T-helper 2 cell treated with Interferon-gamma antibody and Interleukin-4, amounts not matched to agents 100 ng/mL and 5 ng/mL, for 36 hours (primary cell): ENCODE results near the gene CPEB4. TPM values are rescaled to one million over a fixed set of nuclear protein-coding genes. Genes with fewer than 3 reads are reported as not detected.

Experiments used
- intact Hi-C: fragments of 100-400 bp; cut with micrococcal nuclease; formaldehyde crosslinking; loops from one replicate; pipeline ENCODE4 v1.15.1; 2023
- total RNA-seq: library from RNA; stranded (reverse); gene quantifications from 2 replicates; pipeline ENCODE4 v1.2.3, GENCODE V29; 2022

Gene CPEB4
- total RNA-seq, 1 donor from 2014 or later: 14.7 TPM

DNA sequence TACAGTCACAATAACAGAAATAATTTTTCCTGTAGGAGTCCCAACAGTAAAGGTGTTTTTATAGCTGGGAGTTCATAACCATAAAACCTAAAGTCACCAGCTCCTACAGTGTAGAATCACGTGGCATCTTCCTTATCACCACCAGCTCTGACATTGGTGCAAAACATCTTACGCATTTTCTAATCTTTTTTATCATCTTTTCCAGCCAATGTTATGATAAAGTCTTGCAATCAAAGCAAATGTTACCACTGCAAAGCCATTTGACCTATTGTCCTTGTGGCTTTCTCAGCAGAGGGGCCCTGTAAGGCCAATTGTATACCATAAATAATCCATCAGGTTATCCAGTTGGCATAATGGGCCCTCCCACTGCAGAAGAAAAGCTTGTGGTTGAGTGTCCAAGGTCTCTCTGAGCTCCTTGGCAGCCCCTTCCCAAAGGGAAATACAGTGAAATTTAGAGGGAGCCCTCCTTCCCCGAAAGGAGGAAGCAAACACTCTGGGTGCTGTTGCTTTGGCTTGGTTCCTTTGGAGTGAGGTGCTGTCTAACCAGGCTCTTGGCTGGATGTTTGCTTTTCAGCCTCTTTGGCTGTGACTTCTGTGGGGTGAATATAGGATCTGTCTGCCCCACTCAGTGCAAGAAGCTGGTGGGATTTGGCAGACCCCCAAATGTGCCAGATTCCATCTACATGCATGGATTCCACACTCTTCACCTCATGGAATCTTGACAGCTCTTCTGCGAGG, 29.3 kb upstream of the CPEB4 start:
- intact Hi-C loops: no loop called here

DNA sequence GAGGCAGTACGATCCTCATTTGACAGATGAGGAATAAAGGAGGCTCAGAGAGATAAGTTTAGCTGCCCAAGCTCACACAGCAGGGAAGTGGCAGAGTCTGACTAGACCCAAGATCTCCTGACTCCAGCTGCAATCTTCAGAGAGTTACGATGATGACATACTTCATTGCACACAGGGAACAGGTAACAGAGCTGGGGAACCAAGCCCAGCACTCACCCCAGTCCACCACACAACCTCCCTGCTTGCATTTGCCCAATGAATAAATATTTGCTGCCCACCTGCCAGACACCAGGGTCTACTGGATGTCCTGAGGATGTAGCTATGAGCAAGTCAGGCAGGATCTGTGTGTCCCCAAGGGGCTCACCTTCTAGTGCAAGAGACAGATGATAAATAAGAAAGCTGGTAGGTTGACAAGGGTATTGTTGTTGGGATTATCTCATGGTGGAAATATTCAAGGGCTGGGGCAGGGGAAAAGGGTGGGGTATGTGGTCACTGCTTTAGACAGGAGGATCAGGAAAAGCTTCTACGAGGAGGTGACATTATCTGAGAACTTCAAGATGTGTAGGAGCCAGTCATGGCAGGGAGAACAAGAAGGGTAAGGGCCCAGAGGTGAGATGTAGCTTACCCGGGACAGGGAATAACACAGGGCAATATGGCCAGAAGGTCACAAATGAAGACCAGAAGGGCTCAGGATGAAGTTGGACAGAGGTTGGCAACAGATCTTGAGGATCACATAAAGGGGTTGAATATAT, 28.6 kb upstream of the CPEB4 start:
- intact Hi-C loops: no loop called here

DNA sequence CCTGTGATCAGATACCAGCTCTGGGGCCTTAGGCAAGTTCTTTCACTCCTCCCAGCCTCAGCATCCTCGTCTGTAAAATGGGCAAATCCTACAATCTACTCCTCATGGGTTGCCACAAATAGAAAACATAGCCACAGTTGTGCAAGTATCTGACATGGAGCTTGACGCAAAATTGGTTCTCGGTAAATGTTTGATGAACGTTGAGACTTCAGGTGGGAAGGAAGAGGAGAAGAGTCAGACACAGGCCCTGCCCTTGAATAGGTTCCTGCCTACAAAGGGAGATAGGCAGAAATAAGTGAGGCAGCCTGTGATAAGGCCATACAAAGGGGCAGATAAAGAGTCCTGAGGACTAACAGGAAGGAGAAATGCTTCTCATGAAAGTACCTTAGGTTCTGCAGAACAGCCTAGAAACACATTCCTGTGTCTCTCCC, 26.1 kb upstream of the CPEB4 start:
- intact Hi-C loops: no loop called here

DNA sequence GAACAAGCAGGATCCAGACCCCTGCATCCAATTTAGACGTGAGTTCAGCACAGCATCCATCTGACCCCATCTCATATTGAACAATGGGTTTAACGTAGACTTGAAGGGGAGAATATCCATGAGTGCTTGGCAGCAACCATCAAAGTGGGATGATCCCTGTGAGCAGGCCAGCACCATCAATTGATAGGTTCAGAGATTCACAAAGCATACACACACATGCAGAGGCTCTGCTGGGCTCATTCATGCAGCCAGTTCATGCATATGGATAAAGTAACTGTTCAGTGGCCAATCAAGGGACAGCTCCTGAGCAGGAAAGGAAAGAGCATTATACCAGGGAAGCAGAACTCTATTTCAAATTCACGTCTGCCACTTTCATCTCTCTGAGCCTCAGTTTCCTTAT, 24.8 kb upstream of the CPEB4 start:
- intact Hi-C loops: no loop called here

DNA sequence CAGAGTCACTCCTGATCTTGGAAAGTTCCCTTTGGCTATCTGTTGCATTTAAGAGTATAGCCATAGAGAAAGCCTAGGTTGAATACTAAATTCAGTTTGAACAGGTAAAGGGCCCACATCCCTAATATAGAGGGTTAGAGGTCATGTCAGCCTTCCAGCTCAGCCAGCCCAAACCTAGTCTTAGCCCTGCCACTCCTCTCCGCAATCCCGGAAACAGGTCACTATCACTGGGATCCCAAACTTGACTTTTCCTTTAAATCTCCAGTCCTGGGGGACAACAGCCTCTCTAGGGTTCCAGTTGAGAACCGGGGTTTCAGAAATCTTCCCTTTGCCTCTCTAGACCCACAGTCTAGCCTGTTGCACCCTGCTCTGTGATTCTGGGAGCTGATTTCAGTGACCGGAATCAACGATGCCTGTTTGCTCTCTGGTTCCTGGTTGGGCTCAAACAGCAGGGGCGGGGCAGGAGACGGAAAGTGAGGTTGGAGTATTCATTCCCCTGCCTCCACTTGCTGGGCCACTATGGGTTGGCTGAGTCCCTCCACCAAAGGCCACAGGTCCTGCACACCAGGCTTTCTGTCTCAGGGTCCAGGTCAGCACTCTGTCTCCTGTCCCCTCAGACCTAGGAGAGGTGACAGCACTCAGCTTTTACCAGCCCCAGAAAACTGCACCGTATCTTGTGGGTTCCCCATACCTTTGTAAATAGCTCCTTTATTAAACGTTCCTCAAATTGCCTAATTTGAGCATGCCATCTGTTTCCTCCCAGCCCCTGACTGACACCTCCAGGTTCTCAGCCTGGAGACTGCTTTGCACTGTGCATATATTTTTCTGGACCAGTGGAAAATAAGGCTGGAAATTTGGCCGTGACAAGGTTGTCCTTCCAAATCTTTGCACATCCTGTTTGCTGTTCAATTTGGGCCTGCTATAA, 23.8 kb upstream of the CPEB4 start:
- intact Hi-C loops: no loop called here

DNA sequence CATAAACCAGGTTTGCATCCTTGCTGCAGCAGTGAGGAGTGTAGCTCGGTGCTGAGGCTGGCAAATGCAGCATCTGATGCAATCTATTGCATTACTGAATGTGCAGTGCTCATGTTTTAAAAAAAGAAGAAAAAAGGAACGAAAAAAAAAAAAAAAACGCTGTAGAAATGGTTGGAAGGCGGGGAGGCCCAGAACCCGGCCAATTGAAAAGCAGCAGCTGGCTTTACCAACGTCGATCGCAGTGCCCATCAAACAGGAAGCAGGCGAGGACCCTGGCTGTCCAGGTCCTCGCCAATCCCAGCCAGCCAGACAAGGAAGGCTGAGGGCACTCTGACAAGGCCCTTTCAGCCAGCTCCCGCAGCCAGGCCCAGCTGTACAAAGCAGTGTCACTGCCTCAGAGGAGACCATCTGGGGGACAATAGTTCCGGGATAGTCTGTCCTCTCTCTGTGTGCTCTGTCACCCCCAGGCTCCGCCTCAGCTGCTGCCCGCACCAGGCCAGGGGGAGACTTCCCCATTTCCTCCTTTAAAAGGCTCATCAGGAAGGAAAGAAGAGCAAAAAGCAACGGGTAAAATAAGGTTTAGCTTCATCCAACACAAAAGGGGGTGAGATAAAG, 21.8 kb upstream of the CPEB4 start:
- intact Hi-C loops: no loop called here

DNA sequence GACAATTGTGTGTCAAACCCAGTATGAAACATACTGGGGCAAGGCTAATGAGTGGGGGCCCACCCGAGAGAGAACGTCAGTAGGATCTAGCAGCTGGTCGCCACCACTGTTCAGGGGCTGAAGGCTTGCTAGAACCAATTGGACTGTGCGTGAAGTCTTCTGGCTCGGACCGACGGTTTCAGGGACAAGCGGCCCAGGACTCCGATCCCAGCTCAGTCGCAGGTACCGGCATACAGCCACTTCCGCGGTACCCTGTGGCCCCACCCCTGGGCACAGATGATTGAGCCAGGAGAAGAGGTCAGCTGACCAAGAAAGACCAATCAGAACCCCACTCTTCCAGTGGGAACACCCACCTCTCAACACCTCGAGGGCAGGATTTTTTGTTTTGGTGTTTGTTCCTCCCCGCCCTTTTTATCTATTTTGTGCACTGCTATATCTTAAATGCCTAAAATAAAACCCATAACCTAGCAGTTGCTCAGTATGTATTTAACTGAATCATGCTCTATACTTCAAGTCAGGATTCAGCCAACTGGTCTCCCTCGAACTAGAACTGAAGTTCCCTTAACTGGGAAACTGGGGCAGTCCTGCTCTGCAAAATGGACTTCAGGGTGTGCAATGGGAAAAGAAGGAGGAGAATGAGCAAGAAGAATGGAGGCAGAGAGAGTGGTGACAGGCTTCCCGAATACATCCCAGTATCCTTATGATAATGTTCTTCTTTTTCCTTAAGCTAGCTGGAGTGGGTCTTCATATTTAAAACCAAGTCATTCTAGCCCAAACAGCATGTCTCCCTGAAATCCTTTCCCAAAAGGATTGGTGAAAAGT, 21.1 kb upstream of the CPEB4 start:
- intact Hi-C loops: no loop called here

DNA sequence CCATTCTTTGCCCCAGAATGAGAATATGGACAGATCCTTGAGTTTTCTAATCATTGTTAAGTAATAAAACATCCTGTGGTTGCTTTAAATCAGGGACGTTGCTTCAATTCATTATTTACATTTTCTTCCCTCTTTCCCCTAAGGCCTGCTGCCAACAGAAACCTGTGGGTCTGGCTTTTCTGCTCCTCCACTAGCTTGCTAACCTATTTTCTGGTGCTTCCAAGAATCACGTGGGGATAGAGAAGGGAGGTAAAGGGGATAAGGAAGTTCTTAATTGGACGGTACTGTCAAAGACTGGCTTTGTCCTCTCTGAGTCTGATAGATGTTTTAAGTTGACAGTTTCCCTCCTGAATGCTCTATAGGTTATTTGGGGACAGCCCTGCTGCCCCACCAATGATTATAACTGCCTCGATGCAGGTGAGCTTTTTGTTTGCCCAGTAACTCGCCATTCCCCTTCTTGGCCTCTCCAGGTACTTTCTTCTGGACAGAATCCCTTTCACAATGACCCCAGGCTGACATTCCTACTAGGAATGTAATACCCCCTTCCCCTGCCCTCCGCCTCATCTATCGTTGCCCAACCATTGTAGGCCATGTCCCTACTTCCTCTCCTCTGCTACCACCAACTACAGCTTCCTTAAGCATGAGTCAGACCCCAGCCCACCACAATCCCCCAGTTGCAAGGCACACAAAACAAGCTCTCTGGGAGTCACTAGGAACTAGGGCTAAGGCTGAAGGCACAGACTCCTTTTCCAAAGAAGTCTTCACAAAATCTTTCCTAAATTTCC, 19.9 kb upstream of the CPEB4 start:
- intact Hi-C loops: no loop called here

DNA sequence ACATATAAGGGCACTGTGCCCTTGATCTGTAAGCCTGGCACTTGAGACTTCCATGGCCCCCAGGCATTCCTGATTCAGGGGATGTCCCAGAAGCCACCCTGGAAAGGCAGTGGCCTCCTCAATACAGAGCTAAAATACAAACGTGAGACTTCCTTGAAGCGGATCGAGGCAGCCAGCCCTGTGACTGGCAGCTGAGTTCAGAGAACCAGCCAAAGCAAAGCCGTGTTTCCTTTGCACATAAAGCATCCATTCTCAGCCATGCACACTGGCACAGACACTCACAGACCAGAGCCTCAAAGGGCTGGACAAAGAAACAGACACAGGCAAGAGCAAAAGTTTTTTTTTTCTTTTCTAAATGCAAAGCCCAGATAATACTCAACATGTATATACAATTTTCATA, 18.8 kb upstream of the CPEB4 start:
- intact Hi-C loops: no loop called here

DNA sequence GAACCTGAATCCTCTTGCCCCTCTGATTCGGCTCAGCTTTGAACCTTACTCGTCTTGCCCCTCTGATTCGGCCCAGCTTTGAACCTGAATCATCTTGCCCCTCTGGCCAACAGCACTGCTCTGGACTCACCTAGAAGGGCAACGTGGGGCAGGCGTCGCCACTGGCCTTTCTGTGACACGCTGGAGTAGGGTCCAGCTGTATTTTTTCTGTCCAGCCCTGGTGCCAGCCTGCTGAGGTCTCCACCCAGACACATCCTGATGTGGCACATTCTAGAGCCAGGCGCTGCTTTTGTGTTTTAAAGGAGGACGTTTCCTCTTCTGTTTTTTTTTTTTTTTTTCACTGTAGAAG, 15.2 kb upstream of the CPEB4 start:
- intact Hi-C loops: no loop called here

DNA sequence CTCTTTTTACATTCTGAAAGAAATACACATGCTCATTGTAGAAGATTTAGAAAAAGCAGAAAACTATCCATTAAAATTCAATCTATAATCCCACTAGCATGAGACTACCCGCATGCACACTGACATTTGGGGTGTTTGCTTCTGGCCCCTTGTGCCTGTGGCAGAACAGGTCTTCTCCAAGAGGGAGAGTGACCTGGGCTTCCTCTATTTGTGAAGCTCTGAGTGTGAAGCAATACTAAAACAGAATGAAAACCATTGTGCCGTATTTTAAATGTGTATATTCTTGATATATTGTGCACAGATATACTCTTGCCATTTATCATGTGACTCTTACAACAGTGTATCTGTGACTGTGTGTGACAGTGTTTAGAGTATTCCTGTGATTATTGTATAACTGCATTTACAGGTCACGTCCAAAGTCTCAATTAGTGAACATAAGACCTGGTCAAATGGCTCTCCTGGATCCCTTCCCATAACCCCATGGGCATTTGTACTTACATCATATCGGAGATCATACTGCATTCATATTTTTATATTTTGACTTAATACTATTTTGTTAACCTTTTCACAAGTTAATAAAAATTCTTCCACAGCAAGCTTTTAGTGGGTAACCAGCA, 14.7 kb upstream of the CPEB4 start:
- intact Hi-C loops: no loop called here

DNA sequence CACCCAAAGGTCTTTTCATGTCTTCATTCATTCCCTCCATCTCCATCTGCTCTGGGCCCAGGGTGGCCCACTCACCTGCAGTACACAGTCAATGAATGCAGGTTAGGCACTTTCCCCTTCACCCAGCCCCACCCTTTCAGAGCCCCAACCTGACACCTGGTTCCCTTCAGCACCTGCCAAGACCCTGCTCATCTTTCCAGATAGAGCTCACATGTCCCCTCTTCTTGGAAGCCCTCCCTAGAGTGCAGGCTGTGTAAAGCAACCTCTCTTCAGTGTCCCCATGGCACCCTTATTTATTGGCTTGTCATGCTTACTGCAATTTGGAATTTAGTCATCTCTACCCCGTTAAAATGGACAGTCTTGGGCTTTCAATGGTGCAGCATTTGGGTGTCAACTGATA, 13.0 kb upstream of the CPEB4 start:
- intact Hi-C loops: no loop called here

DNA sequence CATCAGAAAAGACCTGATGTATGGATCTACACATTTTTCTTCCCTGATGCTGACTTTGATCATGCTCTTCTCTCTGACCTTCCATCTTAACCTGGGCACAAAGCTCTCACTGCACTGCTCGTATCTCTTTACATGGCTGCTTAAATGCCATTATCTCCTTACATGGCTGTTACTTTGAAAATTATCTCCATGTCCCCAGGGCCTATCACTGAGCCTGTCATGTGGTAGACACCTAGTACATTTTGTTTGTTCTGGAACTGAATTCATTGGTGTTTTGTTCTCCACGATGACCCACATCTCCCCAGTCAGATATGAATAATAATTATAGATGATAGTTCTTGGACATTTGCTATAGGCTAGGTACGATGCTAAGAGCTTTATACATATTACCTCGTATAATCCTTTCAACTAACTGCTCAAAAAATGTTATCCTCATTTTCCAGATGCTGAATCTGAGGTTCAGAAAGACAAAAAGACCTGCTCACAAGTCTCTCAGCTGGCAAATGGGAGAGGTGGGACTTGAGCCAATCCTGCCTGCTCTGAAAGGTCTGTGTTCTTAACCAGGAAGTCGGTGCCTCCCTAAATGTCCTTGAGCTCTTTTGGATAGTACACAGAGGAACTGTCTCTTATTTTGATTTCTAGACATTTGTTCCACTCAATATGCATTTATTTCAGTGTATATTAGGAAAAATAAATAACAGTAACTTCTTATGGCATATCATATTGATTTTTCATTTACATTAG, 9.8 kb upstream of the CPEB4 start:
- intact Hi-C loops: no loop called here

DNA sequence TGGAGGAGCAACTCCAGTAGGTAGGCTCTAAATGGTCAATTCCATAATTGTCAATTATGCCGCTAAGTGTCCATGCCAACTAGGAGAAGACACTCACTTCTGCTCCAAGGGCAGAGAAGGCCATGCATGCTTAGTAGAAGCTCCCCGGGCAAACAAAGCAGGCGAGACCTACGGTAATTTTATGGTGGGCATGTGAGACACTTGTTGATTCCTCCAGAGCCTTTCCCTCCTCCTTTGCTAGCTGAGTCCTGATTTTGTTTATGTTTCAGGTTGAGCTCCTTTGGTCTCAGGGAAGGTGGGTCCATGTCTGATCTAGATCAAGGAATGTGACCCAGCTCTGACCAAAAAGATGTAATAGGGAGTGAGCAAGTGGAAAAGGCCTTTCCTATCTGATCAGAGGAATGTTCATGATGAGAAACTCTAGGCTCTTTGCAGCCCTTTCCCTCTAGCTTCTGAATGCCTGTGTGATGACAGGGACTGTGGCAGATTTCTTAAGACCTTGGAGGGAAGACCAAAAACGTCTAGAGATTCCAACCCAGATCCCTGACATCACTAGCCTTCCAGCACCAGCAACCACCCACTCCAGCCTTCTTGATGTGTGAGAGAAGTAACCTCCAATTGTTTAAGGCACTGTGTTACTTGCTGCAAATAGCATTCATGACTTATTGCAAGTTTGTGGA, 7.7 kb upstream of the CPEB4 start:
- intact Hi-C loops: loop anchor here (10.0 kb wide), 1 partner anchor 736 kb away; the partner anchor contains the start of gene BNIP1

DNA sequence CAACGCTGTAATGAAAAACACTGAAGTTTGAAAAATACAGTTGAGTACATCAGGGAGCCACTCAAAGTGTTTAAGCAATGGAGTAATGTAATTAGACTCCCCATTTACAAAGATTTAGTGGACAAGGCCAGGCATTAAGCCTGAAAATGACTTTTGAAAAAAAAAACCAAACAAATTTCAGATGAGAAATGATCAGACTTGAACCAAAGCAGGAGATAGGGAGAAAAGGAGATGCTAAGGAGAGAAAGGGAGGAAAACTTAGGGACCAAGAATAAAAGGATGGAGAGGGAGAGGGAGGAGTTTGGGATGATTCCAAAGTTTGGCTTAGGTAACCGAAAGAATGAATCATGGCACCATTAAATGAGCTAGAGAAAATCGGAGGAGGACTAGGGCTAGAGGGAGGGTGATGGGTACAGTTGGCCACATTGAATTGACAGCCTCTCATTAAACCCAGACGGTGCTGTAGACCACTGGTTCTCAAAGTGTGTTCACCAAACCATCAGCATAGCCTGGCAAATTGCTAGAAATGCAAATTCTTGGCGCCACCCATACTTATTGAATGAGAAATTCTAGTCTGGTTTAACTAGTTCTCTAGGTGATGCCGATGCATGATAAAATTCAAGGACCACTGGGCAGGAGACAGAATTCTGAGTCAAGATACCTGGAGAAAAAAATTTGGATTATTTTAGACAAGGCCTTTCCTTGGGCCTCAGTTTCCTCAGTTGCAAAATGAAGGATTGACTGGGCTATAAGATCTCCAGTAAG, 6.2 kb upstream of the CPEB4 start:
- intact Hi-C loops: loop anchor here (10.0 kb wide), 1 partner anchor 737 kb away; the partner anchor contains the start of gene BNIP1

DNA sequence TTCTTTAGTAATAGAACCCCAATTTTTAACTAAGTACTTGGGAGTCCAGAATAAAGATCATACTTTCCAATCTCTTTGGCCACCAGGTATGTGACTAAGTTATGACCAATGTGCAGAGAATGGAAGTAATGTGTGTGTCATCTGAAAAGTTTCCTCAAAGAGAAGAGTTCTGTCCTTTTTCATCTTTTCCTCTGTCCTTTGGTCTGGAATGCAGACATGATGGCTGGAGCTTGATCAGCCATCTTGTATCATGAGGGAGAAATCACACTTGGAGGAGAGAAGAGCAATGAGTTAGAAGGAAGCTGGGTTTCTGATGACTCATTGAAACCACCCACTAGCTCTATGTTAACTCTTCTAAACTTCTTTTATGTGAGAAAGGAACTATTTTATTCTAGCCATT, 5.5 kb upstream of the CPEB4 start:
- intact Hi-C loops: loop anchor here (10.0 kb wide), 1 partner anchor 738 kb away; the partner anchor contains the start of gene BNIP1

DNA sequence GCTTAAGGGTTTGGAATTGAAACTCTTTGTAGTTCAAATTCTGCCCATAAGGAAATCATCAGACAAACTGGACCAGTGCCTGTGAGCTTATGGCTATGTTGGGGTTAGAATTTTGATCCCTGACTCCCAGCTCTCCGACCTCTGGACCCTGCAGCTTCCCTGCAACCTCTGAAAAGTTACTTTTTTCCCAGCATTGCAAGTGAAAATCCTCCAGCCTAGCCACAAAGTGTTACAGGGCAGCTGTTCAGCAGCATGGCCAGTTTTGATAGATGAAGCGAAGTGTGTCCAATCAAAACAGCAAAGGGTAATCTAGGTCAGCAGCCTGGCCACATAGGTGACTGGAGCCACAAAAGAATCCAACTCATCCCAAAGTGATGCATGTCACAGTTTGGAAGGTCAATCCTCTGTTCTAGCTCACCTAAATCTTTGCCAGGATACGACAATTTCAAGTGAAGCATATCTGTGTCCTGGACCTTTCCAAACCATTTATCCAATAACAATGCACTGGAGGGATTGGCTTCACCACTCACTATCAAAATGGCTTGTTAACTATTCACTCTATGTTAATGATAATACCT, 4.7 kb upstream of the CPEB4 start:
- intact Hi-C loops: loop anchor here (10.0 kb wide), 1 partner anchor 739 kb away; the partner anchor contains the start of gene BNIP1
